Measurements from ENCODE around the gene CARD8.
"Not testable (repeated sequence)": the region's sequence is repeated elsewhere in the genome, so short reads cannot be mapped to it uniquely, and the experiment has no call there.

Gene CARD8, protein sequence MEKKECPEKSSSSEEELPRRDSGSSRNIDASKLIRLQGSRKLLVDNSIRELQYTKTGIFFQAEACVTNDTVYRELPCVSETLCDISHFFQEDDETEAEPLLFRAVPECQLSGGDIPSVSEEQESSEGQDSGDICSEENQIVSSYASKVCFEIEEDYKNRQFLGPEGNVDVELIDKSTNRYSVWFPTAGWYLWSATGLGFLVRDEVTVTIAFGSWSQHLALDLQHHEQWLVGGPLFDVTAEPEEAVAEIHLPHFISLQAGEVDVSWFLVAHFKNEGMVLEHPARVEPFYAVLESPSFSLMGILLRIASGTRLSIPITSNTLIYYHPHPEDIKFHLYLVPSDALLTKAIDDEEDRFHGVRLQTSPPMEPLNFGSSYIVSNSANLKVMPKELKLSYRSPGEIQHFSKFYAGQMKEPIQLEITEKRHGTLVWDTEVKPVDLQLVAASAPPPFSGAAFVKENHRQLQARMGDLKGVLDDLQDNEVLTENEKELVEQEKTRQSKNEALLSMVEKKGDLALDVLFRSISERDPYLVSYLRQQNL

GRCh38 chr19:48255376-48256303 is at the start of gene CARD8:
CARD8 (minus strand) TSS chr19:48255912; CDS start chr19:48241020, 14,892 bp downstream.
- peak; percentile 73 for DNase-seq

DNA sequence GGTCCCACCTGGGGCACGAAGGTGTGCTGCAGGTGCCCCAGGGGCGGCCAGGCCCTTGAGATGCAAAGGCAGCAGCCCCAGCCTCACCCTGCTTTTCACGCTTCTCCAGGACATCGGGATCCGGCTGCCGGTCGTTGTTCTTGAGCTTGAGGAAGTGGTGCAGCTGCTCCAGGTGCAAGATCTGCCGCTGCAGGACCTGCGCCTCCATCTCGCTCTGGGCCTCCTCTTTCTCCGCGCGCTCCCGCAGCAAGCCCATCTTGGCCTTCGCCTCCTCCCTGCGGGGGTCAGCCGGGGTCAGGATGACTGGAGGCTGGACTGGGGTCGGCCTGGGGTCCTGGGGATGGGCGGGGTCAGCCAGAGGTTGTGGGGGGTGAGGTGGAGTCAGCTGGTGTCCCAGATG is 48.2 kb upstream of the CARD8 start:
- DNase-seq, result no peak

DNA sequence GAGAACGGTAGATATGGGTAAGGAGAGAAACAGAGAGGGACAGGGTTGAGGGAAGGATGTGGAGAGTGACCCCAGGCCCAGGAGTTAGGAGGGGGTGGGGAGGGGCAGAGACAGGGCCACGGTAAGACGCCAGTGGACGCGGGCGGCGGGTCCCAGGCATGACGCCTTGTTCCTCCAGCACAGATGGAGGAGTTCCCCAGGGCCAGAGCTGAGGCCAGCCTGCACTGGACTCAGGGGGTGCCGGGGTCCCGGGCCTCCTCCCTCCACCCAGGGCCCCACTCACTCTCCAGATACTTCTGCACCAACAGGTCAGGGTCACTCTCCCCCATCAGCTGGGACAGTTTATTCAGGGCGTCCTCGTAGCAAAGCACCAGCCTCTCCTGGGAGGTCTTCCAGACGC is 47.7 kb upstream of the CARD8 start:
- no peak for DNase-seq

DNA sequence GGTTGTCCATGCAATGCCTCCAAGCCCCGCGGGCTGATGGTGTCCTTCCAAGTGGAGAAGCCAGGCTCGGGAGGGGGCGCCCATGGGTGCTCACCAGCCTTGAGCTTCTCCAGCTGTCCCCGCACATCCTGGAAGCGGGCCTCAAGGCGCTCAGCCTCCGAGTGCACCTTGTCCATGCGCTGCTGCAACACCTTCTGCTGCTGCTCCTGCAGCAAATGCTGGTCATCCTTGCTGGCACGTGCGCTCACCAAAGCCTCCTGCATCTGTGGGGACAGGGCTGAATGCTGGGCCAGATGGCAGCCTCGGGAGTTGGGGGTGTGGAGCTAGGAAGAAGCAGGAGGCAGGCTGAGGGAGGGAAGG is 46.9 kb upstream of the CARD8 start:
- DNase-seq, result no peak

GRCh38 chr19:48301886-48302599 is 46.3 kb upstream of the CARD8 start:
- no peak for DNase-seq

- no peak for DNase-seq
Observed at GRCh38 chr19:48297975-48298374, 42.3 kb upstream of the CARD8 start.

DNA sequence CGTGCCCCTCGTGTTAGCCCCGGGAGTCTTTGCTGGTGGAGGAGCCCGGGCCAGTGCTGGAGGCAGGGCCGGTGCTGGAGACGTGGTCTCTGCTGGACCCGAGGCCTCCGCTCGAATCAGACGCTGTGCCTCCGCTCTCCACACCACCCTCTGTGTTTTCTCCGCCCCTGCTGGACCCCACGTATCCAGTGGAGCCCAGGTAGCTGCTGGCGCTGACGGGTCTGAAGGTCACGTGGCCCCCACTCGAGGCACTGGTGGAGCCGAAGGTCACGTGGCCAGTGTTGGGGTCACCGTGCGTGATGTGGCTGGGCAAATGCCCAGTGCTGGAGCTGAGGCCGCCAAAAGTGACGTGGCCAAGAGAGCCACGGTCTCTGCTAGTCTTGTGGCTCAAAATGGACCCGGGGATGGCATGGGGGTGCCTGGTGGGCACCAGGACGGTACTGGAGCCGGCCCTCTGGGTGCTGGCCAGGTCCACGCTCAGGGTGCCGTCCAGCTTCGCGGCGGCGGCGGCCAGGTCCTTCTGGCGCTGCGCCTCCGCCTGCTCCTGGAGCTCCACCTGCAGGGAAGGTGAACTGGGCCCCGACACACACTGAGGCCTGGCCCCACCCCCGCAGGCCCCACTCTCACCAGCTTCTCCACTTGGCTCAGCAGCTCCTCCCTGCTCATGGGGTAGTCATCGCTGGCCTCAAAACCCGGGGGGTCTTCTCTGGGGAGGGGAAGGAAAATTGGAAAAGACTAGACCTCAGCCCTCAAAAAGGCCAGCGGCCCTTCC is 41.4 kb upstream of the CARD8 start:
- DNase-seq, result no peak

DNA sequence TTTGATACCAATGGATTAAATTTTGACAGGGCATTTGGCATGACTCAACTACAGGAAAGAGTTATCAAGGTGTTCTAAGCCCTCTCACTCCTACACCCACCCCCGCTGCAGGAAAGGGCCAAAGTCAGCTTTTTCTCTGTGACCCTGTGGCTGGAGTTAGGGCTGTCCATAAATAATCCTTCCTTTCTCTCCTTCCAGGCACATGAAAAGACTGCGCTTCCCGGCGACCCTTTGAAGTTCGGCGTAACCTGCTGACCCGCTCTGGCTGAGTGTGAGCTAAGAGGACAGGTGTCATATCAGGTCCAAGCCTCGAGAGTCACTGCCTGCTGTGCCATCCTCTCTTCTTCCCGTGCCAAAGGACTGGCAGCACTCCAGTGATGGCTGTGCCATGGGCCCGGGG is 39.7 kb upstream of the CARD8 start:
- DNase-seq, result no peak

- DNase-seq, result no peak
Observed at GRCh38 chr19:48292798-48293197, 37.1 kb upstream of the CARD8 start.

DNA sequence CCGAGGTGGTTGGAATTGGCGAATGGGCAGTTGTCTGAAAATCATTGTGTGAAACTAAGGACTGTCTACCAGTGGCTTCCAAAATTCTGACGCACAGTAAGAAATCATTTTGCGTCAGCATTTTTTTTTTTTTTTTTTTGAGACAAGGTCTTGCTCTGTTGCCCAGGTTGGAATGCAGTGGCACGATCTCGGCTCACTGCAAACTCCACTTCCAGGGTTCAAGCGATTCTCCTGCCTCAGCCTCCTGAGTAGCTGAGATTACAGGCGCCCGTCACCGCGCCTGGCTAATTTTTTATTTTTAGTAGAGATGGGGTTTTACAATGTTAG is 35.7 kb upstream of the CARD8 start:
- not testable (repeated sequence) for DNase-seq

- DNase-seq, result peak; percentile 75
Observed at GRCh38 chr19:48290771-48291488, 35.2 kb upstream of the CARD8 start.

- no peak for DNase-seq
Observed at GRCh38 chr19:48290401-48290770, 34.7 kb upstream of the CARD8 start.

- no peak for DNase-seq
Observed at GRCh38 chr19:48287748-48288147, 32.0 kb upstream of the CARD8 start.

GRCh38 chr19:48284896-48285295 is 29.2 kb upstream of the CARD8 start:
- DNase-seq, result no peak

DNA sequence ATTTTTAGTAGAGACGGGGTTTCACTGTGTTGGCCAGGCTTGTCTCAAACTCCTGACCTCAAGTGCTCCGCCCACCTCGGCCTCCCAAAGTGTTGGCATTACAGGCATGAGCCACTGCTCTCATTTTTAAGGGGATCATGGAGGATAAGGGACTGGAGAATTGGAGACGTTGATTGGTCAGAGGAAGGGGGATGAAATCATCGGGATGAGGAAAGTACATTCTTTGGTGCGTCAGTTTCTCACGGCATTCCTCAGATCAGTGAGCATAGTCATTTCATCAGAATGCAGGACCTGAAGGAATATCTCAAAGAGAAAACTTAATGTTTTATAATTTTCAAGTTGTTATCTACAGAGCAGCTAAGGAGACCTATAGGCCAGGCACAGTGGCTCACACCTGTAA is 28.2 kb upstream of the CARD8 start:
- no peak for DNase-seq

- DNase-seq, result no peak
Observed at GRCh38 chr19:48279747-48280146, 24.0 kb upstream of the CARD8 start.

- DNase-seq, result no peak
Observed at GRCh38 chr19:48274938-48275337, 19.2 kb upstream of the CARD8 start.

GRCh38 chr19:48274173-48274572 is 18.5 kb upstream of the CARD8 start:
- DNase-seq, result no peak

GRCh38 chr19:48271531-48272151 is 15.9 kb upstream of the CARD8 start:
- DNase-seq, result peak; percentile 34

DNA sequence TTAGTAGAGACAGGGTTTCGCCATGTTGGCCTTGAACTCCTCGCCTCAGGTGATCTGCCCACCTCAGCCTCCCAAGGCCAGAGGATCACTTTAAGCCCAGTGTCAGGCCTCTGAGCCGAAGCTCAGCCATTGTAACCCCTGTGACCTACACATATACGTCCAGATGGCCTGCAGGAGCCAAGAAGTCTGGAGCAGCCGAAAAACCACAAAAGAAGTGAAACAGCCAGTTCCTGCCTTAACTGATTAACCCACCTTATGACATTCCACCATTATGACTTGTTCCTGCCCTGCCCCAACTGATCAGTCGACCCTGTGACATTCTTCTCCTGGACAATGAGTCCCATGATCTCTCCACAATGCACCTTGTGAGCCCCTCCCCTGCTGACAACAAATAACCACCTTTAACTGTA is 13.9 kb upstream of the CARD8 start:
- not testable (repeated sequence) for DNase-seq

- not testable (repeated sequence) for DNase-seq
Observed at GRCh38 chr19:48265326-48265725, 9.6 kb upstream of the CARD8 start.

Data from activated CD4-positive, CD25-positive, alpha-beta regulatory T cell treated with anti-CD3 and anti-CD28 coated beads, Interleukin-2, amount 50 U/mL, for 72 hours (primary cell).